Neural cell (in vitro differentiated cells): ENCODE measurements around the gene FHOD3. TPM values are rescaled to one million over a fixed set of nuclear protein-coding genes. Genes with fewer than 3 reads are reported as not detected.

Experiments
- H2AFZ ChIP-seq: fragments of 200-600, 300-800 bp; sonication (generic), shearing (Covaris generic); 2 replicates; pipeline ENCODE4 v1.6.0; 2014; ENCODE audit warnings: low read depth, mild to moderate bottlenecking, antibody characterized with exemption, low read length, moderate library complexity
- H3F3A ChIP-seq: fragments of 200-600 bp; shearing (Covaris generic); 2 replicates; pipeline ENCODE4 v1.6.1; 2016; ENCODE audit warnings: mild to moderate bottlenecking, moderate library complexity, mixed read lengths, antibody characterized with exemption, low read length; ENCODE audit not compliant: insufficient read depth, poor library complexity, severe bottlenecking
- H3K27ac ChIP-seq: fragments of 200-600, 300-800 bp; sonication (generic), shearing (Covaris generic); 2 replicates; pipeline ENCODE4 v1.5.1; 2014; ENCODE audit warnings: mild to moderate bottlenecking, low read length, moderate library complexity
- H3K27me3 ChIP-seq: fragments of 300-800, 200-600 bp; sonication (generic), shearing (Covaris generic); 2 replicates; pipeline ENCODE4 v1.6.0; 2014; ENCODE audit warnings: mild to moderate bottlenecking, low read depth, low read length, moderate library complexity; ENCODE audit not compliant: insufficient read depth
- H3K36me3 ChIP-seq: fragments of 300-800, 200-600 bp; sonication (generic), shearing (Covaris generic); 2 replicates; pipeline ENCODE4 v1.5.1; 2014; ENCODE audit warnings: mild to moderate bottlenecking, antibody characterized with exemption, low read length, moderate library complexity; ENCODE audit not compliant: insufficient read depth
- H3K4me2 ChIP-seq: fragments of 300-800, 200-600 bp; sonication (generic), shearing (Covaris generic); 2 replicates; pipeline ENCODE4 v1.6.0; 2014; ENCODE audit warnings: mild to moderate bottlenecking, low read length
- H3K4me3 ChIP-seq: fragments of 300-800, 200-600 bp; sonication (generic), shearing (Covaris generic); 2 replicates; pipeline ENCODE4 v1.5.1; 2014; ENCODE audit warnings: mild to moderate bottlenecking, low read length, moderate library complexity
- H3K79me2 ChIP-seq: fragments of 200-600 bp; shearing (Covaris generic); replicated peaks from 2 replicates; pipeline ENCODE4 v1.6.0; 2014; ENCODE audit warnings: mild to moderate bottlenecking, low read length, moderate library complexity; ENCODE audit not compliant: insufficient read depth
- H3K9ac ChIP-seq: fragments of 300-800, 200-600 bp; sonication (generic), shearing (Covaris generic); 2 replicates; pipeline ENCODE4 v1.6.1; 2016; ENCODE audit warnings: mild to moderate bottlenecking, low read length, mixed read lengths
- H3K9me2 ChIP-seq: fragments of 200-600 bp; shearing (Covaris generic); 2 replicates; pipeline ENCODE4 v1.6.1; 2016; ENCODE audit warnings: mild to moderate bottlenecking, low read length, mixed read lengths; ENCODE audit not compliant: insufficient read depth
- H3K9me3 ChIP-seq: fragments of 200-600, 300-800 bp; sonication (generic), shearing (Covaris generic); 2 replicates; pipeline ENCODE4 v1.6.1; 2016; ENCODE audit warnings: mild to moderate bottlenecking, mixed run types, low read length, moderate library complexity, mixed read lengths
- H4K20me1 ChIP-seq: fragments of 200-600 bp; shearing (Covaris generic); 2 replicates; pipeline ENCODE4 v1.6.1; 2016; ENCODE audit warnings: mild to moderate bottlenecking, mixed run types; ENCODE audit not compliant: insufficient read depth
- EP300 ChIP-seq: fragments of 450-650 bp; conservative IDR thresholded peaks from 2 replicates; pipeline ENCODE4 v1.6.1; 2014; ENCODE audit warnings: antibody characterized with exemption, mild to moderate bottlenecking, moderate library complexity; ENCODE audit not compliant: poor library complexity, severe bottlenecking
- EZH2 ChIP-seq: fragments of 200-600, 300-800 bp; shearing (Covaris generic), sonication (generic); IDR thresholded peaks from 2 replicates; pipeline ENCODE4 v1.6.1; 2014; ENCODE audit warnings: antibody characterized with exemption, low read length, borderline replicate concordance, mild to moderate bottlenecking; ENCODE audit not compliant: insufficient read depth, poor library complexity, severe bottlenecking
- MXI1 ChIP-seq: fragments of 450-650 bp; conservative IDR thresholded peaks from 2 replicates; pipeline ENCODE4 v1.6.1; 2014; ENCODE audit warnings: antibody characterized with exemption, mild to moderate bottlenecking; ENCODE audit not compliant: poor library complexity, severe bottlenecking
- POLR2AphosphoS5 ChIP-seq: IDR thresholded peaks from 2 replicates; pipeline ENCODE4 v1.6.1; 2012
- RAD21 ChIP-seq: fragments of 450-650 bp; conservative IDR thresholded peaks from 2 replicates; pipeline ENCODE4 v1.6.1; 2014; ENCODE audit warnings: antibody characterized with exemption, mild to moderate bottlenecking, moderate library complexity
- SMC3 ChIP-seq: fragments of 450-650 bp; conservative IDR thresholded peaks from 2 replicates; pipeline ENCODE4 v1.6.1; 2014; ENCODE audit warnings: antibody characterized with exemption, mild to moderate bottlenecking, moderate library complexity; ENCODE audit not compliant: poor library complexity
- TAF1 ChIP-seq: IDR thresholded peaks from 2 replicates; pipeline ENCODE4 v1.6.1; 2012; ENCODE audit warnings: low read depth
- polyA plus RNA-seq: library from polyadenylated mRNA; depleted of rRNA; stranded (reverse); fragments of >200 nt; gene quantifications from 2 replicates; pipeline ENCODE4 v1.2.3, GENCODE V29; 2014
- TF ChIP-seq, protein P1 (sequence below): IDR thresholded peaks from 2 replicates; pipeline ENCODE4 v1.6.1; 2012; ENCODE audit warnings: borderline replicate concordance
- TF ChIP-seq, protein P2 (sequence below): fragments of 450-650 bp; IDR thresholded peaks from 2 replicates; pipeline ENCODE4 v1.5.1; 2014; ENCODE audit warnings: antibody characterized with exemption, mild to moderate bottlenecking, moderate library complexity; ENCODE audit not compliant: poor library complexity, severe bottlenecking

The FHOD3 gene
- polyA plus RNA-seq, 1 donor from 2014 or later = 19.4 TPM

DNA sequence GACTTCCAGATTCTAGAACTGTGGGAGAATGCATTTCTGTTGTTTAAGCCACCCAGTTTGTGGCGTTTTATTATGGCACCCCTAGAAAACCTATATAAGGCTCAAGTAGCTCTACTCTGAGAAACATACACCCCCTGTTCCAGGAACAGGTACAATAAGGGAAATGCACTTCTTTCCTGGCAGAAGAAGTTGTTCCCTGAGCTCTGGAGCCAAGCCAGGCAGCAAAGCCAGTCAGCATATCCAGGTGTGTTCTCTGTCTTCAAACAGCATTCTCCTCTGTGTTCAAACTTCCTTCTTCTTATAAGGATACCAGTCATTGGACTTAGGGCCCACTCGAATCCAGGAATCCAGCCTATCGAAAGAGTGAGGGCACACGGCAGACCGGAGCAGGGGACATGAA, 434.8 kb downstream of the FHOD3 start:
- Histone ChIP-seq H3K9me2 (no peaks in the 10 kb centered on the region), H3F3A (no peaks in the 10 kb centered on the region), H3K79me2 (no peaks in the 10 kb centered on the region), H3K36me3 (peaks cover 8% of the 10 kb centered on the region), H3K4me2 (no peak overlapping the region), H3K27me3 (no peaks in the 10 kb centered on the region), H3K27ac (no peak overlapping the region), H4K20me1 (no peaks in the 10 kb centered on the region), H3K9ac (no peak overlapping the region), H3K9me3 (peaks cover 6% of the 10 kb centered on the region), H3K4me3 (no peak overlapping the region), H2AFZ (no peak overlapping the region)
- TF ChIP-seq, protein P1, sequence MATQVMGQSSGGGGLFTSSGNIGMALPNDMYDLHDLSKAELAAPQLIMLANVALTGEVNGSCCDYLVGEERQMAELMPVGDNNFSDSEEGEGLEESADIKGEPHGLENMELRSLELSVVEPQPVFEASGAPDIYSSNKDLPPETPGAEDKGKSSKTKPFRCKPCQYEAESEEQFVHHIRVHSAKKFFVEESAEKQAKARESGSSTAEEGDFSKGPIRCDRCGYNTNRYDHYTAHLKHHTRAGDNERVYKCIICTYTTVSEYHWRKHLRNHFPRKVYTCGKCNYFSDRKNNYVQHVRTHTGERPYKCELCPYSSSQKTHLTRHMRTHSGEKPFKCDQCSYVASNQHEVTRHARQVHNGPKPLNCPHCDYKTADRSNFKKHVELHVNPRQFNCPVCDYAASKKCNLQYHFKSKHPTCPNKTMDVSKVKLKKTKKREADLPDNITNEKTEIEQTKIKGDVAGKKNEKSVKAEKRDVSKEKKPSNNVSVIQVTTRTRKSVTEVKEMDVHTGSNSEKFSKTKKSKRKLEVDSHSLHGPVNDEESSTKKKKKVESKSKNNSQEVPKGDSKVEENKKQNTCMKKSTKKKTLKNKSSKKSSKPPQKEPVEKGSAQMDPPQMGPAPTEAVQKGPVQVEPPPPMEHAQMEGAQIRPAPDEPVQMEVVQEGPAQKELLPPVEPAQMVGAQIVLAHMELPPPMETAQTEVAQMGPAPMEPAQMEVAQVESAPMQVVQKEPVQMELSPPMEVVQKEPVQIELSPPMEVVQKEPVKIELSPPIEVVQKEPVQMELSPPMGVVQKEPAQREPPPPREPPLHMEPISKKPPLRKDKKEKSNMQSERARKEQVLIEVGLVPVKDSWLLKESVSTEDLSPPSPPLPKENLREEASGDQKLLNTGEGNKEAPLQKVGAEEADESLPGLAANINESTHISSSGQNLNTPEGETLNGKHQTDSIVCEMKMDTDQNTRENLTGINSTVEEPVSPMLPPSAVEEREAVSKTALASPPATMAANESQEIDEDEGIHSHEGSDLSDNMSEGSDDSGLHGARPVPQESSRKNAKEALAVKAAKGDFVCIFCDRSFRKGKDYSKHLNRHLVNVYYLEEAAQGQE = no peak
- TF ChIP-seq TAF1 (no peak), SMC3 (no peak), MXI1 (no peak), RAD21 (no peak), EP300 (no peak), POLR2AphosphoS5 (no peak), EZH2 (no peak)
- TF ChIP-seq, protein P2, sequence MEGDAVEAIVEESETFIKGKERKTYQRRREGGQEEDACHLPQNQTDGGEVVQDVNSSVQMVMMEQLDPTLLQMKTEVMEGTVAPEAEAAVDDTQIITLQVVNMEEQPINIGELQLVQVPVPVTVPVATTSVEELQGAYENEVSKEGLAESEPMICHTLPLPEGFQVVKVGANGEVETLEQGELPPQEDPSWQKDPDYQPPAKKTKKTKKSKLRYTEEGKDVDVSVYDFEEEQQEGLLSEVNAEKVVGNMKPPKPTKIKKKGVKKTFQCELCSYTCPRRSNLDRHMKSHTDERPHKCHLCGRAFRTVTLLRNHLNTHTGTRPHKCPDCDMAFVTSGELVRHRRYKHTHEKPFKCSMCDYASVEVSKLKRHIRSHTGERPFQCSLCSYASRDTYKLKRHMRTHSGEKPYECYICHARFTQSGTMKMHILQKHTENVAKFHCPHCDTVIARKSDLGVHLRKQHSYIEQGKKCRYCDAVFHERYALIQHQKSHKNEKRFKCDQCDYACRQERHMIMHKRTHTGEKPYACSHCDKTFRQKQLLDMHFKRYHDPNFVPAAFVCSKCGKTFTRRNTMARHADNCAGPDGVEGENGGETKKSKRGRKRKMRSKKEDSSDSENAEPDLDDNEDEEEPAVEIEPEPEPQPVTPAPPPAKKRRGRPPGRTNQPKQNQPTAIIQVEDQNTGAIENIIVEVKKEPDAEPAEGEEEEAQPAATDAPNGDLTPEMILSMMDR = no peak

DNA sequence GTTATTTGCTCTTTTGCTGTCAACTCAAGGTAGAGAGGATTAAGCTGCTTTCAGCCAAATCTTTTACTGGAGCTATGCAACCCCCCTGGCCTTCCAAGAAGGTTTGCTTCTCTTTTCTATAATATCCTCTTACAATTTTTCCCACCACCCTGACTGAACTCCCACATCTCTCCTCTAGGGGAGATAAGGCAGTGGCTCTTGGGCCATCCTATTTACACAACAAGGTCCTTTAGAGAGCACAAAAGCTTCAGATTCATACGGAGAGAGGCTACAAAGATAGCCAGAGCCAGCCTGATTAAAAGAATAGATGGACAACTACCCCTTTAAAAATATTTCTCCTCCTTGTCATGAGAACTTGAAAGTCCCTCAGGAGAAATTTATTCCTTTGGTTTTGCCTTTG, 435.6 kb downstream of the FHOD3 start:
- Histone ChIP-seq H3K9ac (no peak overlapping the region), H3K27me3 (no peaks in the 10 kb centered on the region), H2AFZ (no peak overlapping the region), H3F3A (no peaks in the 10 kb centered on the region), H3K4me3 (no peak overlapping the region), H3K9me3 (peaks cover 6% of the 10 kb centered on the region), H4K20me1 (no peaks in the 10 kb centered on the region), H3K36me3 (peaks cover 8% of the 10 kb centered on the region), H3K79me2 (no peaks in the 10 kb centered on the region), H3K9me2 (no peaks in the 10 kb centered on the region), H3K27ac (no peak overlapping the region), H3K4me2 (no peak overlapping the region)
- TF ChIP-seq, protein P2 = no peak
- TF ChIP-seq POLR2AphosphoS5 (no peak), SMC3 (no peak), RAD21 (no peak), EP300 (no peak), TAF1 (no peak), MXI1 (no peak), EZH2 (no peak)
- TF ChIP-seq, protein P1 = no peak
